ENCODE results near the gene NTMT1.

NTMT1 gene

DNA sequence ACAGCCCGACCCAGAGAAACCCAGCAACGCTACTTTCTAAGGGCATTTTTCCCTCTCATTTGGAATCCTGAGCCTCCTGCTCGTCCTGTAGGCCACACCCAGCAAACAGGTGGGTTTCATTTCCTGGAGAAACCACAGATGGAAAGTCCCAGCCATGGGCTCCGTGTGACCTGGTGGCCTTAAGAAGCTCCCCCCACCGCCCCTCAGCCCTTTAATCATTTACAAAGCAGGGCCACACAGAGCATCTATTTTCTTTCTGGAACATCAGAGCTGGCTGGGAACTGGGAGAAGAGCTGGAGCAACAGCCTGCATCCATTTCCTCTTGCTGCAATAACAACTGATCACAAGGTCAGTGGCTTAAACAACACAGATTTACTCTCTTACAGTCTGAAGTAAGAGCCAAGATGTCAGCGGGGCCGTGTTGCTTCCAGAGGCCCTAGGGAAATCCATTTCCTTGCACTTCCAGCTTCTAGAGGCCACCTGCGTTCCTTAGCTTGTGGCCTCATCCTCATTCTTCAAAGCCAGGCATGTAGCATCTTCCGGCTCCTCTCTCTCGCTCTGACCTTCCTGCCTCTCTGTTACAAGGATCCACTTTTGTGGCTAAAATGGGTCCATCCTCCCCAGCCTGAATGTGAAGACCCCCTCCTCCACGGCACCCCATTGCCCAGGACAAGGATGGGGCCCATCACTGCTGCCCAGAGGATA is 45.6 kb upstream of the NTMT1 start:
- TF ChIP-seq CTCF (IDR thresholded peaks at IDR 0.05; ENCODE audit: insufficient read depth, low read length) (no peak), POLR2AphosphoS5 (IDR thresholded peaks at IDR 0.05; ENCODE audit: low read depth) (no peak), GABPA (IDR thresholded peaks at IDR 0.05; ENCODE audit: low read depth) (no peak), REST (IDR thresholded peaks at IDR 0.05; ENCODE audit: insufficient replicate concordance, low read depth) (no peak), SPI1 (IDR thresholded peaks at IDR 0.05; ENCODE audit: borderline replicate concordance, low read depth) (no peak)
- Histone ChIP-seq H3K27ac (replicated peaks) (no peak overlapping the region), H3K4me3 (replicated peaks; ENCODE audit: insufficient read depth, low read length) (no peak overlapping the region), H3K27me3 (ENCODE audit: insufficient read depth, poor library complexity, severe bottlenecking) (no peaks in the 10 kb centered on the region)
- DNase-seq (ENCODE audit: low read depth in 1 of 2, low spot score in 1 of 2): no peak

DNA sequence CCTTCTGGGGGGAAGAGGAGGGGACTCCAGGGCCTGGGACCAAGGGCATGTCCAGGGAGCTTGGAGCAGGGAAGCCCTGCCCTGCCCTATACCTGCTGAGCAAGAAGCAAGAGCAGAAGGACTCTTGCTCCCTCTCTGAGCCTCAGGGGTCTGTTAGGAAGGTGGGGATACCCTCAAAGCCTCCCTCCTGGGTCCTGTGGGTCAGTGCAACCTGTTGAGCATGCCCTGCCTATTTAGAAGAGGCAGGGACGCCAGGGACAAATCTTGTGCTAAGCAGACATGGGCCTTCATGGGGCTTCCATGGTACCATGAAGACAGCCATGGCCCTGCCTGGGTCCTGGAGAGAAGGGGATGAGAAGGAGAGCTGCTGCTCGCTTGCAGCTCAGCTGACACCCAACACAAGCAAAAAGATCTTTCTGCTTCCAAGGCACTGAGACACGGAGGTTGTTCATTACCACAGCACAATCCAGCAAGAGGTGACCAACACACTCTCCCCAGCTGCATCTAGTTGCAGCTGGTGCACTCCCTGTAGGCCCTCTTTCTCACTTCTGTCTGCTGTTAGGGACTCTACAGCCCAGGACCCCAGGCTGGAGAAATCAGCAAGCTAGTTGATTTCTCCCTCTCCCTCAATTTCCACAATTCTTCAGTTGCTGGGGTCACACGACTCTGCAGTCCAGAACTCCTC is 44.3 kb upstream of the NTMT1 start:
- no peak overlapping the region for H3K27ac ChIP-seq (replicated peaks)
- H3K4me3 ChIP-seq (replicated peaks; ENCODE audit: insufficient read depth, low read length): no peak overlapping the region
- no peaks in the 10 kb centered on the region for H3K27me3 ChIP-seq (ENCODE audit: insufficient read depth, poor library complexity, severe bottlenecking)
- DNase-seq (ENCODE audit: low read depth in 1 of 2, low spot score in 1 of 2): no peak
- TF ChIP-seq CTCF (IDR thresholded peaks at IDR 0.05; ENCODE audit: insufficient read depth, low read length) (no peak), REST (IDR thresholded peaks at IDR 0.05; ENCODE audit: insufficient replicate concordance, low read depth) (no peak), GABPA (IDR thresholded peaks at IDR 0.05; ENCODE audit: low read depth) (no peak), POLR2AphosphoS5 (IDR thresholded peaks at IDR 0.05; ENCODE audit: low read depth) (no peak), SPI1 (IDR thresholded peaks at IDR 0.05; ENCODE audit: borderline replicate concordance, low read depth) (no peak)

GRCh38 chr9:129582855-129583254 is 43.1 kb upstream of the NTMT1 start:
- Histone ChIP-seq H3K27ac (replicated peaks) (no peak overlapping the region), H3K4me3 (replicated peaks; ENCODE audit: insufficient read depth, low read length) (no peak overlapping the region), H3K27me3 (ENCODE audit: insufficient read depth, poor library complexity, severe bottlenecking) (no peaks in the 10 kb centered on the region)
- no peak for DNase-seq (ENCODE audit: low read depth in 1 of 2, low spot score in 1 of 2)
- TF ChIP-seq SPI1 (IDR thresholded peaks at IDR 0.05; ENCODE audit: borderline replicate concordance, low read depth) (no peak), GABPA (IDR thresholded peaks at IDR 0.05; ENCODE audit: low read depth) (no peak), REST (IDR thresholded peaks at IDR 0.05; ENCODE audit: insufficient replicate concordance, low read depth) (no peak), CTCF (IDR thresholded peaks at IDR 0.05; ENCODE audit: insufficient read depth, low read length) (no peak), POLR2AphosphoS5 (IDR thresholded peaks at IDR 0.05; ENCODE audit: low read depth) (no peak)
